Right lobe of liver (tissue), 6 donors: ENCODE measurements around the gene TPST1. TPM values are rescaled to one million over a fixed set of nuclear protein-coding genes. Genes with fewer than 3 reads are reported as not detected.
A peak's percentile ranks its signal among the peaks of the same experiment; 100 is the strongest.
"Not testable (repeated sequence)": the region's sequence is repeated elsewhere in the genome, so short reads cannot be mapped to it uniquely, and the experiment has no call there.

Experiments
- ATAC-seq, 4 donors: fragments of 200-7000 bp; cut with Tn5 transposase; one replicate each; pipeline ENCODE4 v1.9.1; 2020; ENCODE audit warnings: mild to moderate bottlenecking in 4 of 4, moderate library complexity in 4 of 4
- DNase-seq, 3 donors: peaks; one replicate each; pipeline ENCODE4 v3.0.0-alpha.2; 2020
- H3K27ac ChIP-seq, 3 donors: fragments of 200-600 bp; one replicate each; pipeline ENCODE4 v1.8.0; 2022
- H3K27me3 ChIP-seq, 2 donors: fragments of 200-600 bp; one replicate each; pipeline ENCODE4 v1.8.0; 2022
- H3K36me3 ChIP-seq, 4 donors: fragments of 200-600 bp; sonication (generic) in 1 of 4; one replicate each; pipeline versions ENCODE4 v1.5.1 to v1.8.0; 2017 to 2022; ENCODE audit warnings: control low read depth in 1 of 4
- H3K4me1 ChIP-seq, 4 donors: fragments of 200-600 bp; sonication (generic) in 1 of 4; one replicate each; pipeline versions ENCODE4 v1.5.1 to v1.8.0; 2017 to 2022; ENCODE audit warnings: control low read depth in 1 of 4
- H3K4me3 ChIP-seq, 3 donors: fragments of 200-600 bp; one replicate each; pipeline ENCODE4 v1.8.0; 2022
- H3K9me3 ChIP-seq, 4 donors: fragments of 200-600 bp; sonication (generic) in 1 of 4; one replicate each; pipeline versions ENCODE4 v1.5.1 to v1.8.0; 2017 to 2022; ENCODE audit warnings: control low read depth in 1 of 4
- CTCF ChIP-seq, 4 donors: fragments of 200-600 bp in 3 of 4; fragments of 450-650 bp in 1 of 4; IDR thresholded peaks; one replicate each; pipeline versions ENCODE4 v1.5.1 to v1.8.0; 2016 to 2022; ENCODE audit warnings: antibody characterized with exemption in 4 of 4, mild to moderate bottlenecking in 2 of 4
- POLR2A ChIP-seq: fragments of 450-650 bp; IDR thresholded peaks from one replicate; pipeline ENCODE4 v1.6.1; 2017; ENCODE audit warnings: antibody characterized with exemption, mild to moderate bottlenecking
- WGBS: methylation state at CpG from one replicate; pipeline ENCODE4 v1.1.6; 2018; ENCODE audit warnings: low coverage, low lambda C conversion rate; ENCODE audit not compliant: insufficient coverage; ENCODE audit errors: missing lambda C conversion rate; 5-methylcytosine and 5-hydroxymethylcytosine counted together
- intact Hi-C, 2 donors: fragments of 100-400 bp; cut with DNase I; formaldehyde crosslinking; loops; one replicate each; pipeline versions ENCODE4 v1.11.2 to v1.14.1; 2022
- long read RNA-seq: library from polyadenylated mRNA; unstranded; transcript quantifications from one replicate; pipeline ENCODE4 v2.0.0, GENCODE V29; 2019
- total RNA-seq, 6 experiments: library from RNA; depleted of rRNA in 2 of 6; stranded (reverse); fragments of >200 nt in 2 of 6; fragmentation: NEBNext Ultra II Directional in 3 of 6; extraction: Animal tissue kit (Norgen Biotek cat#: 25700) in 3 of 6; gene quantifications; one replicate each; pipeline versions ENCODE4 v1.1.0 to v1.2.4, GENCODE V29; 2016 to 2023
- donor health status: DM: no; HTN: yes; CAD: no.
- donor health status: DM: no; HTN: no; CAD: no.
- donor health status: DM: no; HTN: no; CAD: no.
- donor health status: DM: no; HTN: yes; CAD: no.
- donor health status: DM: no; HTN: yes; CAD: no.

Gene TPST1
- total RNA-seq = 10 to 100 TPM; 18.0 to 40.5 (median 26.3) TPM
- long read RNA-seq, transcript TPST1-201 (6 exons, 2,116 nt) = major isoform, 6 of 9 reads
- long read RNA-seq, partial matches to known transcripts = 2 of 9 reads
- long read RNA-seq, other reads (novel, unspliced or antisense) = 1 of 9 reads

DNA sequence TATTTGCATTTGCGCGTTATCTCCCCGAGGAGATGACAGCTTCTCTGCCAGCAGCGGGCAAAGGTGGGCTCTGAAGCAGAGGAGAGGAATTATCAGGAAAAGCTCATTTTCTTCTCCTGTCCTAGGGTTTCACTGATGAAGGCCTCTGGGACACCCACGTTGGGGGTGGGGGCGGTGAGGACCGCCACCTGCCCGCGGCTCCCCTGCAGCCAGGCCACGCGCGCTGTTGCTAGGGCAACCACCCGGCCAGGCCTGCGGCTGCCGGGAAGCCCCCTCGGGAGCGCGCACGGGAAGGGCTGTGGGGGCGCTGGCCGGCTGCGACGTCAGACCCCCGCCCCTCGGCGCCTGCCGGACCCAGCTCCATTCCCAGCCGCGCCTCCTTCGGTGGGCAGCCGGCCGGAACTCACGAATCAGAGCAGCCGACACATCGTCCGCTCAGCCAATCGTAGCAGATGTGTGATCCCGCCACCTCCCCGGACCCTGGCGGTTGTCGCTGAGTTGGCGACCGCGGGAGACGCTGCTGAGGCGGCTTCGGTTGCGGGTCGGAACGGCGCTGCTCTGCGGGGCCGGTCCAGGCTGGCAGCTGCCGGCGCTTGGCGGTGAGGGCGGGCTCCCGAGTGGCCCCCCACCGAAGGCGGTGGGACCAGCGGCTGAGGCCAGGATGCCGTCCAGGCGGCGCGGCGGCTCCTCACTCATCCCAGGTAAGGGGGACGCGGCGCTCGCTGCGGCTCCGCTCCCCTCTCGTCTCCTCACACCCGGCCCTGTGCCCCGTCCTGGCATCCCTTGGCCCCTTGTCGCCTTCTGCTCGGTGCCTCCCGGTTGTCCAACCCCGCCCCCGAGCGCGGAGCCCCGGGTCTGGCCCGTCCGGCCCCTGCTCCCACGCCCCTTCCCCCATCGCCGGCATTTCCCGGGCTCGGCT, at the start of gene TPST1:
Gene TPST1 (plus strand): TSS at position 513 of the 919 bp plus-strand sequence. CDS start 35,092 bp downstream, outside the sequence.
- peak within 1 kb of the TSS; percentile 93 to 99 (median 97) for H3K4me3 ChIP-seq
- peak within 1 kb of the TSS; percentile 93 to 97 (median 95) for H3K27ac ChIP-seq

DNA sequence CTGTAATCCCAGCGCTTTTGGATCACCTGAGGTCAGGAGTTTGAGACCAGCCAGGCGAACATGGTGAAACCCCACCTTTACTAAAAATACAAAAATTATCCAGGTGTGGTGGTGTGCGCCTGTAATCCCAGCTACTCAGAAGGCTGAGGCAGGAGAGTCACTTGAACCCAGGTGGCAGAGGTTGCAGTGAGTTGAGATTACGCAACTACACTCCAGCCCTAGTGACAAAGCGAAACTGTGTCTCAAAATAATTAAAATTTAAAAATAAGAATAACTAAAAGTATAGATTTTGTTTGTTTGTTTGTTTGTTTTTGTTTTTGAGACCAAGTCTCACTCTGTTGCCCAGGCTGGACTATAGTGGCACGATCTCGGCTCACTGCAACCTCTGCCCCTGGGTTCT, 49.1 kb upstream of the TPST1 start:
- H3K36me3 ChIP-seq = peaks cover 0 to 37% (median 8%) of the 10 kb centered on the region in 4 donors
- H3K4me3 ChIP-seq, H3K9me3 ChIP-seq, H3K27me3 ChIP-seq, intact Hi-C loops, DNase-seq: not testable (repeated sequence)
- H3K4me1 ChIP-seq = peaks cover 0 to 37% (median 7%) of the 10 kb centered on the region in 4 donors
- ATAC-seq = peak in 1 of 4 donors; percentile 17
- WGBS = 96% methylated on average over 6 of the region's 7 CpGs
- peak overlapping the region in 1 of 3 donors; percentile 49 for H3K27ac ChIP-seq

More for the DNA sequence above, at the start of gene TPST1:
- ATAC-seq (peak; percentile 92 to 96 (median 96)), DNase-seq (peak; percentile 88 to 92 (median 90))
- Histone ChIP-seq H3K36me3 (no peaks in the 10 kb centered on the region), H3K27me3 (no peaks in the 10 kb centered on the region), H3K4me1 (peaks cover 0 to 17% (median 0%) of the 10 kb centered on the region in 4 donors), H3K9me3 (no peaks in the 10 kb centered on the region)
- 0% methylated on average over 10 of the region's 90 CpGs for WGBS
- intact Hi-C loops = no loop called here
- TF ChIP-seq CTCF (IDR thresholded peaks at IDR 0.05) (peak; percentile 51 to 69 (median 60)), POLR2A (peak; percentile 96)

GRCh38 chr7:66157060-66157459, 48.1 kb upstream of the TPST1 start:
- intact Hi-C loops = no loop called here

DNA sequence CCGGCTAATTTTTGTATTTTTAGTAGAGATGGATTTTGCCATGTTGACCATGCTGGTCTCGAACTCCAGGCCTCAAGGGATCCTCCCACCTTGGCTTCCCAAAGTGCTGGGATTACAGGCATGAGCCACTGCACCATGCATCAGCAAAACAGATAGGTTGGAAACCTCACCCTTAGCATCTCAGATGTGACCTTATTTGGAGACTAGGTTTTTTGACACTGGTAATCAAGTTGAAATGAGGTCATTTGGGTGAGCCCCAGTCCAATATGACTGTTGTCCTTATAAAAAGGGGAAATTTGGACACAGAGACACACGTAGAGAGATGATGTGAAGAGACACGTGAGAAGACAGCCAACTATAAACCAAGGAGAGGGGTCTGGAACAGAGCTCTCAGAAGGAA, 42.5 kb upstream of the TPST1 start:
- Histone ChIP-seq H3K4me3 (no peak overlapping the region), H3K27me3 (no peaks in the 10 kb centered on the region), H3K36me3 (peaks cover 0 to 4% (median 0%) of the 10 kb centered on the region in 4 donors), H3K9me3 (no peaks in the 10 kb centered on the region), H3K27ac (peak overlapping the region in 2 of 3 donors; percentile 58 to 67), H3K4me1 (peaks cover 0 to 13% (median 6%) of the 10 kb centered on the region in 4 donors)
- DNase-seq (no peak), ATAC-seq (peak; percentile 29 to 66 (median 56))
- intact Hi-C loops = no loop called here
- no peak for TF ChIP-seq POLR2A
- no peak for TF ChIP-seq CTCF (IDR thresholded peaks at IDR 0.05)
- 73% methylated on average over 4 of the region's 4 CpGs for whole genome bisulfite sequencing

More at GRCh38 chr7:66157060-66157459, 48.1 kb upstream of the TPST1 start:
- no peak for DNase-seq
- WGBS = 59% methylated on average over 3 of the region's 3 CpGs
- H3K36me3 ChIP-seq = peaks cover 0 to 37% (median 8%) of the 10 kb centered on the region in 4 donors
- peak overlapping the region in 1 of 3 donors; percentile 24 for H3K27ac ChIP-seq
- no peaks in the 10 kb centered on the region for H3K27me3 ChIP-seq
- peaks cover 0 to 26% (median 4%) of the 10 kb centered on the region in 4 donors for H3K4me1 ChIP-seq
- H3K4me3 ChIP-seq = no peak overlapping the region
- no peaks in the 10 kb centered on the region for H3K9me3 ChIP-seq
- TF ChIP-seq POLR2A (no peak), CTCF (IDR thresholded peaks at IDR 0.05) (no peak)
- ATAC-seq = peak in 2 of 4 donors; percentile 4 to 13
